NCI-H1417 treated with DMSO at 0.1 percent for 48 hours (cell line): ENCODE results near the gene GBF1.
"Not testable (repeated sequence)": the region's sequence is repeated elsewhere in the genome, so short reads cannot be mapped to it uniquely, and the experiment has no call there.

Experiments
- DNase-seq: peaks from one replicate; lab custom pipeline; 2025; lab: John Stamatoyannopoulos, UW

Gene GBF1

DNA sequence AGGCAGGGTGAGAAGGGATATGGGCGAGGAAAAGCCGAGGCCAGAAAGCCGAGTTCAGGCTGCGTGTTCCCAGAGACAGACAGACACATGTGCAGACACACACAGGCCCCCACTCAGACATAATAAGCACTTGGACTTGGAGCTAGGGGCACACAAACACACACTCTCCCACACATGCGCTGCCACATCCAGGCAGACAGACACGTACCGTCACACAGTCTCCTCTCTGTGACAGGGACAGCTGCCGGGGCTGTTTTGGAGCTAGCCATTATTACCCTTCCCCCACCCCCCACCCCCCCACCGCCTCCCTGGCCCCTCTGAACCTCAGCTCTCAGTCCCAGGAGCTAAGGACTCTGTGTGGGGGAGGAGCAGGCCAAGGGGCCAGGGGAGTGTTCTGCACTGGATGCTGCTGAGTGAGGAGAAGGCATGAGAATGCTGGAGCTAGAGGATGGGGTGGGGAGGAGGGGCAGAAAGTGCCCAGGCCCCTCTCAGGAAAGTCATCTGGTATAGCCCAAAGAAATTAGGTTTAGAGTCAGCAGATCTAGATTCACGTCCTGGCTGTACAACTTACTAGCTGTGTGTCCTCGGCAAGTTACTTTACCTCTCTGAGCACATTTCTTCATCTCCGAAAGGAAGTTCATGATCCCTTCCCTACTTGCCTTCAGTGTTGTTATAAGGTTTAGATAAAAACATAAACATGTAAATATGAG, 10.3 kb upstream of the GBF1 start:
- no peak for DNase-seq

DNA sequence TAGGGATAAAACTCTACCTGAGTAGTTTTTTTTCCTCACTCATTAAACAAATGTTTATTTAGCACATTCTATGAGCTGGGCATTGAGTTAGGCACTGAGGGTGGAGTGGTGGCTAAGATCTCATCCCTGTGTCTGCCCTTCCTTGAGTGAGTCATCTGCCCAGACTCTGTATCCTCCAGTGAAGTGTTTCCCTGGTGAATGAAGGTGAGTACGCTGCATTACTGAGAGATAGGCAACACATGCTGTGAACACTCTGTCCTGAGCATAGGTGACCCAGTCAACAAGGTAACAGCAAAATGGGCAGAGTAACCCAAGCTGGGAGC, 9.8 kb upstream of the GBF1 start:
- no peak for DNase-seq

DNA sequence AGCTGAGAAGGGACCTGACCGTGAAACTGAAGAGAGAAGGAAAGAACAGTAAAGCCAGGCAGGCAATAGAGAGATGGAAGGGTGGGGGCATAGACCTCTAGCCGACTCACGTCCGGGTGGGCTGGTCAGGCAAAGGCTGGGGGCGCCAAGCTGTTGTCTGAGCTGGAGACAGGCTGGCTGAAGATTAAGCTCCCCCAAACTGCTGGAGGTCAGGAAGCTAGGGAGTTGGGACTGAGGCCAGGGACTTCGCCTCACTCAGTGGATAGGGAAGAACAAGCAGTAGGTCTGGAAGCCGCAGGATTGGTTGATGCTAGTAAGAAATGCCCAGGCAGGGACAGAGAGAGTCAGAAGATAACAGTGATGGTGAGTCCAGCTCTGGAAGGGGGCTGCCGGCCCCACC, 9.3 kb upstream of the GBF1 start:
- no peak for DNase-seq

DNA sequence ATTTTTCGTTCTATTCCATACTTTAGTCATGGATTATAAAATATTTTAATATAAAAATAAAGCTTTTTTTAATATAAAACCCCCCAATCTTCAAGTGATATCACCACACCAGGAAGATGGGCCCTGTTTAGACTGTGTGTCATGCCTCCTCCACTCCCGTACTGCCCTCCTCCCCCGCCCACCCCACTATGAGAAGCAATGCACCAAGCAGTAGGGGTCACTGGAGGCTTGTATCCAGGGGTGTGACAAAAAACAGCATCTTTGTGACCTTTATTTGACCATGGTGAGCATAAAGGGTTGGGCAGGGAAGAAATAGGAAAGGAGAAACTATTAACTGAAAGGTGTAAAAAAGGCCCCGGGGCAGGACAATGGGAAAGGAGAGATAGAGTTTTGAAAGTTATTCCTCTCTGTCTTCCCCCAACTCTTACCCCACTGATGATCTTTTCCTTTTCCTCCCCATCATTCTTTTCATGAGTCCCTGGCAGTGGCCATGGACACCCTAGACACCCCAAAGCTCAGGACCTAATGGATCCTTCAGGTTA, 7.5 kb upstream of the GBF1 start:
- no peak for DNase-seq

DNA sequence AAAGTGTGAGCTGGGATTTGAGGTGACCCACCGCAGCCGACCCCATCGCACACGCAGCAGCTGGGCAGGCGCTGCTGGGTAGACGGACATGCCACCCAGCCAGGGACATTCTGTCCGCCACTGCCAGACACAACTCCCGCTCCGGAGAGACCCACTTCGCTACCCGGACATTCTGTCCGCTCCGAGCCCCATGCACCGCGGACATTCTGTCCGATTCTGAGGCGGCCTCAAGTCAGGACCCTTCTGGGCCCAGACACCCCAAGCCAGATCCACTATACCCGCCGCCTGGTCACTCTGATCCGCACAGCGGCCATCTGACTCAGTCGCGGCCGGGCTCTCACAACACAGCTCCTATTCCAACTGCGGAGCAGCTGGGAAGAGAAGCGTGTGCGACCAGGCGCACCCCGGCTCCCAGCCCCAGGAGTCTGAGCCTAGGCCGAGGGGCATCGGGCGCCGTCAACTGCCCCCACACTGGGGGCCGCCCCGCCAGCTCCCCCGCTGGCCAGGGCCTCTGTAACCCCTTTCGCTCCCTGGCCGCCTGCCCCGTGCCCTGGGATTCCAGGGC, 4.8 kb upstream of the GBF1 start:
- no peak for DNase-seq

DNA sequence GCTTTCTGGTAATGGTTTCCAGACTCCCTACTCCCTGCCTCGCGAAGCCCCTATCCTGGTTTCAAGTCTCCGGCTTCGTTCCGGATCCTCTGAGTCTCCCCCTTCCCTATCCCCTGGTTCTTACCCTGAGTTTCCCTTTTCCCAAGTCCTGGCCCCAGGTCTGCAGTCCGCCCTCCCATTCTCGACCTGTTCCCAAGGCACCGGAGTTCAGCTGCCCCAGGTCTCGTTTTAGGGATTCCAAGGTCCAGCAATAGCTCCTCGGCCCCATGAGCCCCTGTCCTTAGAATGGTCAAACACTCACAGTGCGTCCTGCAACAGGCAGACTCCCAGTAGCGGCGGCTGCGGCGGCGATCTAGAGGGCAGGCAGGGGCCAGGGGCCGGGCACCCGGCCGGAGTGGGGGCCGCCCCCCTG, 4.3 kb upstream of the GBF1 start:
- DNase-seq: no peak

DNA sequence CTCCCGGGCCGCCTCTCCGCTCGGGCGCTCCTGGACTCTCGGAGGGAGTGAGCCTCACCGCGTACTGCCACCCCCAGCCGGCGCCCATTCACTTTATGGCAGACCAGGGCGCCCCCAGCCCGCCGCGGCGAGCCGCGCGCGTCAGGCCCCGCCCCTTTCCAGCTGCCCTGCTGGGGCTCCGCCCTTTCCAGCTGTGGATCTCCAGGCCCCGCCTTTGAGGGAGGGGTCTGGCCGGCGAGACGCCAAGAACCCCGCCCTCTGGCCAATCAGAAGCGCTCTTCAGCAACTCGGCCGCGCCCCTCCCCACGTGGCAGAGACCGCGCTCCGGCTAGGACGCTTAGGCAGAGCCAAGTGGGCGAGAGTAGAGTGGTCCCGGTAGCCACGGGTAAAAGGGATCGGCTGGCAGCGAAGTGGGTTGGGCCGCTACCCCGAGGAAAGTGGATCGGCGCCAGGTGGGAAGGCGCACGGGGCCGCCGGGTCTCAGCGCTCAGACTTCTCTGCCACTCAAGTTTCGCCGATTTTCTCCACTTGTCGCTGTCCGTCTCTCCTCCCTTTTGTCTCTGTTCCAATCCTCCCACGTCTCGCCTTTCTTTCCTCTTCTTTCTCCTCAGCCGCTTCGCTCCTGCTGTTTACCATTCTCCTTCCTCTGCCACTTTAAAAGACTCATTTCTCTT, 3.8 kb upstream of the GBF1 start, which contains the start of gene PITX3:
PITX3 (minus strand) TSS at position 69 of the 674 bp plus-strand sequence. CDS start 9,432 bp downstream, outside the sequence.
- no peak for DNase-seq

DNA sequence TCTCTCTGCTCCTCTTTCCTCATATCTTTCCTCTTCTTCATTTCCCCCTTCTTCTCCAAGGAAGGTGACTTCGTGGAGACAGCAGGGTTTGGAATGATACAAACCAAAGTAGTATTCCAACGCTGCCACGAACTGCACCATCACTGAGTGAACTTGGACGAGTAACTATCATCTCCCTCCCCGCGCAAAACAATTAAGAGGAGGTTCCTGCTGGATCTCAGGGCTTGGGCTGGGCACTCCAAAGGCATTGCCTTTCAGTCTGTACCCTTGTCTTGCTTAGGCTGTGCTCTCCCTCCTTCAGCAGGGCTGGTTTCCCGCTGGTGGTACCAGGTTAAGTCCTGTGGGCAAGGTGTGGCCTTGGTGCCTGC, 3.2 kb upstream of the GBF1 start:
- no peak for DNase-seq

DNA sequence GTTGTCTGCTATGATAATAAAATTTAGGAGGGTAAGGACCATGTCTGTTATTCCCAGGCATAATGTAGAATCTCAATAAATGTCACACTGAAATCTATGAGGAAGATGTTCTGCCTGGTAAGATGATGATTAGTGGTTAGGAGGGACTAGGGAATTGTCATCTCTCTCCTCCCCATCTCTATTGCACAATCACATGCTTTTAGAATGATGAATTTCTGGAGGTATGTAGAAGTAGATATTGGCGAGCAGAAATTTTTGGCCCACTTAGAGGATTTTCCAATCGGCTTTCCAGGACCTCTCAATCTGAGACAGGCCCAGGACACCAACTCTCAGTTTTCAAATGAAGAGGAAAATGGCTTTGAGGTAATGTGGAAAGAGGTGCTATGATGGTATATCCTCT, 2.0 kb upstream of the GBF1 start:
- no peak for DNase-seq

DNA sequence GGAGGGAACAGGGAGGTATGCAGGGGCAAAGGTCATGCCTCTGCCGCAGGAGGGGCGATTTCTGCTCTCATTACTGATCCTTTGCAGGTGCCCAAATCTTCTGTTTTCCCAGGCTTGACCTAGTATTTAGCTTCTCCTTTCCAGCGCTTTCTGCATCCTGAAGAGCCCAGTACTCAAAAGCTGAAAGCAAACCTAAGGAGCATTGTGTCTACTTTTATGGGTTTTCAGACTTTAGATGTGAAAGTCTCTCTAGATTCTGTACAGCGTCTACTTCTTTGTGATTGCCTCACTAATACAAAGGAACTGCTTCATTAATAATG, 560 bp downstream of the GBF1 start:
- no peak for DNase-seq

DNA sequence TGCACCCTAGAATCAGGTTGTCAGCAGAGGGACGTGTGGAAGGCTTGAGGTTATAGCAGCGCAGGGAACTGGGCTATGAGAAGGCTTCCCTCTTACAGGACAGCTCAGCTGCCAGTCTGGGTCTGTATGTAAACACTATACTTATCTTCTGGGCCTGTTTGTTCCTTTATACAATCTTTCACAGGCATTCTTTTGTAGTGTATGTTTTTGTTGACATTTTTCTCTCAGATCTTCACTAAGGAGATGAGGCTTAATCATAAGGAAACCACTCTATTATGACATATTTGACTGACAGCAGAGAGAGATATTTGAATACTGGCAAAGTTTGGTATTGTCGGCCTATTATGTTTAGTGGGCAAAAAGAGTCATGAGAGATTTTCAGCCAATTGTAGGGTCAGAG, 929 bp downstream of the GBF1 start:
- no peak for DNase-seq

DNA sequence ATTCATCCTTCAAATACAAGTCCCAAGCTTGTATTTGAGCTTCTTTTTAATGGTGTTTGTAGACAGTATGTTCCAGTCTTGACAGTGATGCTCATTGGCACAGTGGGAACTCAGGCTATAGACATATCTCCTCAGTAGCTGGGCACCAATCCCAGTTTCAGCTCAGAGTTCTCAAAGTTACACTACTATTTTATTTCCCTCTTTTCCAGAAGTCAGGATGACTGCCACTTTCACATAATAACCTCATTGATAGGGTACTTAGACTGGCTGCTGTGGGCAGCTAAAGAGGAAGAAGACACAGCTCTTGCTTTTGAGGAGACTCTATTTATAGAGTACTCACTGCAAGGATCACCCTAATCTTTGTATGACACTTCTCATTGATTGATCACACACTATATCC, 2.4 kb downstream of the GBF1 start:
- DNase-seq: no peak

DNA sequence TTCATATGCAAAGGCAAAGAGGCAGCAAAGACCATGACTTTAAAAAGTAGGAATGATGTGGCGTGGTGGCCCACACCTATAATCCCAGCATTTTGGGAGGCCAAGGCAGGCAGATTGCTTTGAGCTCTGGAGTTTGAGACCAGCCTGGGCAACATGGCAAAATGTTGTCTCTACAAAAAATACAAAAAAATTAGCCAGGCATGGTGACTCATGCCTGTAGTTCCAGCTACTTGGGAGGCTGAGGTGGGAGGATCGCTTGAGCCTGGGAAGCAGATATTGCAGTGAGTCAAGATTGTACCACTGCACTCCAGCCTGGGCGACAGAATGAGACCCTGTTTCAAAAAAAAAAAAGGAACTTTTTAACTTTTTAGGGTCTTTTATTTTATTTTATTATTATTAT, 7.2 kb downstream of the GBF1 start:
- DNase-seq: not testable (repeated sequence)

DNA sequence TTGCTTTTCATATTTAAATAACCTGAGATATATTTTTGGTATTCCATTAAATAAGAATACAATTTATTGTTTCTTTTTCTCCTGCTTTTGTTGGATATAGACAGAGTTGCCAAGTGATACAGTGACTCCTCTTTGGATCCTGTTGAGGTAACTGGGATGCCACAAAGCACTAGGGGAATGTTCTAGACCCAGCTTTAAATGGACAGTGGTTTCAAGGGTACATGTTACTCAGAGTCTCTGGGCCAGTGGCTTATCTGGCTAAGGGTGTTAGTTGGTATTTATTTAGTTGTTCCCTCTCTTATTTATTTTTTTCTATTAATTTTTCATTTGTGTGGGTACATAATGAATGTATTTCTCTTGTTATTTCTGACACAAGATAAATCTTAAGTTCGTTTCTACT, 9.1 kb downstream of the GBF1 start:
- DNase-seq: no peak

DNA sequence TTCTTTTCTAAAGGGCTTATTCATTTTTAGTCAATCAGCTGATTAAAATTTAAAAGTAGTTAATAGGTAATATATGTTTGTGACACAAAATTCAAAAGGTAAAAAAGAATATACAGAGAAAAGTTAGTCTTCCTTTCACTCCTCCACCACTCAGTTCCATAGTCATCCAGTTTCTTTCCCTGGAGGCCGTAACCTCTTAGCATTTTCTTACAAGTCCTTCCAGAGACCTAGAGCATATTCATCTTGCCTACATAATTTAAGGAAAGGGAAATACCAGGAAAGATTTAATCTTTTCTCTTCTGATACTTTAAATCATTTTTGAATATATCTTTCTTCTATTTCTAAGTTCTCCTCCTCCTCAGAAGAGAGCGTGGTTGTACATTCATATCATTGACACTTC, 10.1 kb downstream of the GBF1 start:
- DNase-seq: no peak

DNA sequence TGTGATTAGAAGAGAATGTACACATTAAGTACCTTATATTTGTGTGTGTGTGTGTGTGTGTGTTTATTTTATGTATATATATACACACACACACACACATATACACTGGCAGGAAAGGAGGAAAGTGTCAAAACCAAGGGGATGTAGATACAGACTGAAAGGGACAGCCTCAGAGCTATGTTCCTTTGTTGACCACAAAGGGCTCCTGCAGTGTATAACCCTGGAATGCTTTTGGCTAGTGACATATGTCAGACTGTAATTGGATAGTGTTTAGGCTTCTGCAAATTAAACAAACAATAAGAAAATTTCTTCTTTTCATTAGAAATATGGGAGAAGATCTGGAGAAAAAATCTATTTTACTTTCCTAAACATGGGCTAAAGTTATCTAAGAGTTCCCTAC, 15.9 kb downstream of the GBF1 start:
- DNase-seq: no peak

DNA sequence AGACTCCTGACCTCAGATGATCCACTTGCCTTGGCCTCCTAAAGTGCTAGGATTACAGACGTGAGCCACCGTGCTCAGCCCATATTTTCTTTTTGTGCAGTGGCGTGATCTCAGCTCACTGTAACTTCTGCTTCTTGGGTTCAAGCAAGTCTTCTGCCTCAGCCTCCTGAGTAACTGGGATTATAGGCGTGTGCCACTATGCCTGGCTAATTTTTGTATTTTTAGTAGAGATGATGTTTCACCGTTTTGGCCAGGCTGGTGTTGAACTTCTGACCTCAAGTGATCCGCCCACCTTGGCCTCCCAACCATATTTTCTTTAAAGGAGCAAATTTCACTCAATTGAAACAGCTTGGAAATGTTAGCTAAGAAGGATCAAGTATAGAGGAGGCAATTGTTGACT, 16.5 kb downstream of the GBF1 start:
- no peak for DNase-seq

DNA sequence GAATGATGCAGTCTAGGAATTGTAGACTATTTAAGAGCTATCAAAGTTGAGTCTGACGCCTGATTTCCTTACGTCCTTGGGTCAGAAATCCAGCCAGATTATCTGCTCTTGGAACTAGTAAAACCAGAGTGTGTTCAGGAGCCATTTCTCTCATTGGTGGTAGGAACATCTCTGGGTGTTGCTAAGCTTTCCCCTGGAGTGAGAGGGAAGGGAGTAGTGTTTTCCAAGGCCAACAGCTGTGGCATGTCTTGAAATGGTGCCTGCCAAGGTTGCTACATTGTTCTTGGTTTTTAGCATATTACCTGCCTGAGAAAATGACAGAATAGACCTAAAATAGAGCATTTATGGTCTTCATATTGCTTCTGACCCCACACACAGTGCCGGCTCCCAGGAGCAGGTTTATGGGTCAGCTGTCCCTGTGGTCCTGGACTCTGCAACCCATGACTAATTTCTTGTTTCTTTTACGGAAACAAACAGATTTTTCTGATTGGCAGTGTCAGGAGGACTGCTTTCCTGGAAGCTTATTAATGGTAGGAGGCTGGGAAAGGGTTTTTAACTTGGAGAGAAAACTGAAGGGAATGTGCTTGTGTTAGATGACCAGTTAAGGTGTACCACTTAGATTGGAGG, 17.5 kb downstream of the GBF1 start:
- no peak for DNase-seq

DNA sequence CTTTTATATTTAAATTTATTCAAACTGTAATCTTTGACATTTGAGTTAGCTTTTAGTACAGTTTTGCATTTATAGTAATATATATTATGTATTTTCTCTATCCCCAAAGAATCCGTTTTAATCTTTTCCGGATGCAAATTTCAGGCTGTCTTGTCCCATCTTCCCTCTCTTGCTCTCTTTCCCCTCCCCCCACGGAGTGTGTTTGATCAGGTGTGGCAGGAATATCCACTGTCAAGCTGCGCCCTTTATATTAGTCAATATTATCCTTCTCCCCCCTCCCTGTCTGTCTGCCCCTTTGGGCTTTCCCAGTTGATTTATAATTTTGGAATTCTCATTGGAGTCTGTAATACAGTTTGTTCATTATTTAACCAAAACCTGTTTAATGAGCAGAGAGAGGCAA, 19.0 kb downstream of the GBF1 start:
- DNase-seq: no peak

DNA sequence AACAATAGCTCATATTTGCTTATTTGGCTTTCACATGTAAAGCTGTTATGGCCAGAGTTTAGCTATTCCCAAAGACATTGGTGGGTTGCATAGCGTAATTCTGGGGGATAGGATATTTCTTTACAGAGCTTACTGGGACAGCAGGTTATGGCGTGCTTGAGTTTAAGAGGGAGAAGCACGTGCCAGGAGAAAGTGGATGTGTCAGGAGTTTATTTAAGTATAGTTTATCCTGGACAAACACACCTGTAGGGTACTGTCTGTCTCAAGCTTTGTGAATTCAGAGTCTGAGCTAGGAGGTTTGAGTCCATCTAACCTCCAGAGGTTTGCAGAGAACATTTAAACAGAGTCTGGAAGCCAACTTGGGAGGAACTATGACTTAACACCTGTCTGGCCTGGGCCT, 21.3 kb downstream of the GBF1 start:
- DNase-seq: no peak

DNA sequence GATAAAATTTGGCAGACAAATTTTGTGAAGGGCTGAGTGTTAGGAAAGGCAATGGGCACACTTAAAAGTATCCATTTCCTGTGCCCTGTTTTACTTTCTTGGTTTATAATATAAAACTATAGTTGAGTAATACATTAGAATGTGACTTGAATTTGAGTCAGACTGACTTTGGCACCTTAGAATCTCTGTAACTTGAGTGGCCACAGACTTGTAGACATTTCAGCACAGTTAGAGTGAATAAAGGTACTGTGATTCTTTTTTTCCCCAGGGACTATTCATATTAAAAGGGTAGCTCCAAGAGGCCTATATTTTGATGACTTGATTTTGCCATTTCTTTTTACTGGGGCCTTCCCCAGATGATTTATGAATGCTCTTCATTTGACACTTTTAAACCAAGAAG, 22.4 kb downstream of the GBF1 start:
- DNase-seq: no peak

DNA sequence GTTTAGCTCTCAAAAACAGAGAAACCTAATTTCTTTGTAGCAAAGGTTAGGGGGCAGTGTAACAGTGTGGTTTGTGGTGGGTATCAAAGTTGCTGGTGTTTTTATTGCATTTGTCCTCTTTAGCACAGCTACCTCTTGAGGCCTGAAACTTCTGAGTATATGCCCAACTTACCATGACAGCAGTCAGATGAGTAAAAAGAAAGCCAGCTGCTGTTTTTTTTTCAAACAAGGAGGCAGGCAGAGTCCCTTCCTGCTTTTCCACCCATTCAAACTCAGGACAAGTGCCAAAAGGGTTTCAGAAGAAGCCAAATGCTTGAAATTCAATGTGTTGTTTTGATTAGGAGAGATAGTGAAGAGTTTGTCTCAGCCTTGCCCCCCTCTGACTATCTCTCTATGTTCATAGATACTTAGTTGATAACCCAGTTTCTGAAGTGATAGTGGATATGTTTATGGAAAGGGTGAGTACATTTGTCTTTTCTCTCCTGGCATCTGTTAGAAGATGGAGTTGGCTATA, 23.1 kb downstream of the GBF1 start:
- DNase-seq: no peak

DNA sequence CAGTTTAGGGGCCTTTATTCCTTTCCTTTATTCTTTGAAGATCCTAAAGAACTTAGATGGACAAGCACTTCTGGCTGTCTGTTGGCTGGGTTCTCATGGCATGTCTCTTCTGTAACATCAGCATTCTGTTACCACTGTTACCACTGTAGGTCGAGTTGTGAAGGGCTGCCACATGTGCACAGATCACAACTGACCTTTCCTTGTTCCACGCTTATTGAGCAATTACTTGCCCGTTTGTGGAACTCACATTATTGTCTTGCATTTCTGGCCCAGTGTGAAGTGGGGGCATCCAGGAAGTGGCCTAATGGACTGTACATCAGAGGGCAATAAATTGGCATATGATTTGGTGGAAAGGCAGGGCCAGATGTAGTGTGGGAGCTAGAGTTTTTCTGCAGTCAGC, 23.7 kb downstream of the GBF1 start:
- DNase-seq: no peak
